Right lobe of liver (tissue), 6 donors: Measurements from ENCODE around the gene AMPD3. TPM values are rescaled to one million over a fixed set of nuclear protein-coding genes. Genes with fewer than 3 reads are reported as not detected.

Experiments used
- ATAC-seq, 4 donors: fragments of 200-7000 bp; cut with Tn5 transposase; one replicate each; pipeline ENCODE4 v1.9.1; 2020; ENCODE audit warnings: mild to moderate bottlenecking in 4 of 4, moderate library complexity in 4 of 4
- DNase-seq, 3 donors: peaks; one replicate each; pipeline ENCODE4 v3.0.0-alpha.2; 2020
- H3K27ac ChIP-seq, 3 donors: fragments of 200-600 bp; one replicate each; pipeline ENCODE4 v1.8.0; 2022
- H3K27me3 ChIP-seq, 2 donors: fragments of 200-600 bp; one replicate each; pipeline ENCODE4 v1.8.0; 2022
- H3K36me3 ChIP-seq, 4 donors: fragments of 200-600 bp; sonication (generic) in 1 of 4; one replicate each; pipeline versions ENCODE4 v1.5.1 to v1.8.0; 2017 to 2022; ENCODE audit warnings: control low read depth in 1 of 4
- H3K4me1 ChIP-seq, 4 donors: fragments of 200-600 bp; sonication (generic) in 1 of 4; one replicate each; pipeline versions ENCODE4 v1.5.1 to v1.8.0; 2017 to 2022; ENCODE audit warnings: control low read depth in 1 of 4
- H3K4me3 ChIP-seq, 3 donors: fragments of 200-600 bp; one replicate each; pipeline ENCODE4 v1.8.0; 2022
- H3K9me3 ChIP-seq, 4 donors: fragments of 200-600 bp; sonication (generic) in 1 of 4; one replicate each; pipeline versions ENCODE4 v1.5.1 to v1.8.0; 2017 to 2022; ENCODE audit warnings: control low read depth in 1 of 4
- POLR2A ChIP-seq: fragments of 450-650 bp; IDR thresholded peaks from one replicate; pipeline ENCODE4 v1.6.1; 2017; ENCODE audit warnings: antibody characterized with exemption, mild to moderate bottlenecking
- WGBS: methylation state at CpG from one replicate; pipeline ENCODE4 v1.1.6; 2018; ENCODE audit warnings: low coverage, low lambda C conversion rate; ENCODE audit not compliant: insufficient coverage; ENCODE audit errors: missing lambda C conversion rate; 5-methylcytosine and 5-hydroxymethylcytosine counted together
- intact Hi-C, 2 donors: fragments of 100-400 bp; cut with DNase I; formaldehyde crosslinking; loops; one replicate each; pipeline versions ENCODE4 v1.11.2 to v1.14.1; 2022
- total RNA-seq, 6 experiments: library from RNA; depleted of rRNA in 2 of 6; stranded (reverse); fragments of >200 nt in 2 of 6; fragmentation: NEBNext Ultra II Directional in 3 of 6; extraction: Animal tissue kit (Norgen Biotek cat#: 25700) in 3 of 6; gene quantifications; one replicate each; pipeline versions ENCODE4 v1.1.0 to v1.2.4, GENCODE V29; 2016 to 2023
- TF ChIP-seq, protein P1 (sequence below), 4 donors: fragments of 200-600 bp in 3 of 4; fragments of 450-650 bp in 1 of 4; IDR thresholded peaks; one replicate each; pipeline versions ENCODE4 v1.5.1 to v1.8.0; 2016 to 2022; ENCODE audit warnings: antibody characterized with exemption in 4 of 4, mild to moderate bottlenecking in 2 of 4
- donor health status: DM: no; HTN: yes; CAD: no.
- donor health status: DM: no; HTN: no; CAD: no.
- donor health status: DM: no; HTN: no; CAD: no.
- donor health status: DM: no; HTN: yes; CAD: no.
- donor health status: DM: no; HTN: yes; CAD: no.

AMPD3 gene
- total RNA-seq, 6 experiments from 2014 or later, result 0.98 to 5.0 (median 1.8) TPM

DNA sequence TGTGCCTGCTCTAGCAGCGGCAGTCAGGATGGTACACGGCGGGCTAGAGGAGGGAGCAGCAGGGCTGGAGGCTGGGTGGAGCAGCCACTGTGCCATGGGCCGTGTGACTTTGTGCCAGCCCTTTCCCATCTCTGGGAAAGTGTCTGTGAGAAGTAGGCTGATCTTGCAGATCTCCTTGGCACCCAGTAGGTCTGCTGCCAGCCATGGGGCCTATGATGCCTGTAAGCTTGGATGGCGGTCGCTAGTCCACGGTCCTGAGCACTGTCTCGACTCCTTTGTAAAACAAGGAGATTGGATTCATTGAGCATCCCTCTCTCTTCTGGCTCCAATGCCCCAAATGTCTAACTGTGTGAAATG is 22.6 kb downstream of the AMPD3 start:
- H3K36me3 ChIP-seq, result no peaks in the 10 kb centered on the region
- DNase-seq, result peak in 1 of 3 donors; percentile 28
- intact Hi-C loops, result no loop called here
- no peak overlapping the region for H3K4me3 ChIP-seq
- no peaks in the 10 kb centered on the region for H3K4me1 ChIP-seq
- 100% methylated on average over 1 of the region's 8 CpGs for WGBS
- TF ChIP-seq, protein P1, sequence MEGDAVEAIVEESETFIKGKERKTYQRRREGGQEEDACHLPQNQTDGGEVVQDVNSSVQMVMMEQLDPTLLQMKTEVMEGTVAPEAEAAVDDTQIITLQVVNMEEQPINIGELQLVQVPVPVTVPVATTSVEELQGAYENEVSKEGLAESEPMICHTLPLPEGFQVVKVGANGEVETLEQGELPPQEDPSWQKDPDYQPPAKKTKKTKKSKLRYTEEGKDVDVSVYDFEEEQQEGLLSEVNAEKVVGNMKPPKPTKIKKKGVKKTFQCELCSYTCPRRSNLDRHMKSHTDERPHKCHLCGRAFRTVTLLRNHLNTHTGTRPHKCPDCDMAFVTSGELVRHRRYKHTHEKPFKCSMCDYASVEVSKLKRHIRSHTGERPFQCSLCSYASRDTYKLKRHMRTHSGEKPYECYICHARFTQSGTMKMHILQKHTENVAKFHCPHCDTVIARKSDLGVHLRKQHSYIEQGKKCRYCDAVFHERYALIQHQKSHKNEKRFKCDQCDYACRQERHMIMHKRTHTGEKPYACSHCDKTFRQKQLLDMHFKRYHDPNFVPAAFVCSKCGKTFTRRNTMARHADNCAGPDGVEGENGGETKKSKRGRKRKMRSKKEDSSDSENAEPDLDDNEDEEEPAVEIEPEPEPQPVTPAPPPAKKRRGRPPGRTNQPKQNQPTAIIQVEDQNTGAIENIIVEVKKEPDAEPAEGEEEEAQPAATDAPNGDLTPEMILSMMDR (IDR thresholded peaks at IDR 0.05), result no peak
- TF ChIP-seq POLR2A, result no peak
- no peak overlapping the region for H3K27ac ChIP-seq
- no peaks in the 10 kb centered on the region for H3K27me3 ChIP-seq
- ATAC-seq, result no peak
- H3K9me3 ChIP-seq, result no peaks in the 10 kb centered on the region

DNA sequence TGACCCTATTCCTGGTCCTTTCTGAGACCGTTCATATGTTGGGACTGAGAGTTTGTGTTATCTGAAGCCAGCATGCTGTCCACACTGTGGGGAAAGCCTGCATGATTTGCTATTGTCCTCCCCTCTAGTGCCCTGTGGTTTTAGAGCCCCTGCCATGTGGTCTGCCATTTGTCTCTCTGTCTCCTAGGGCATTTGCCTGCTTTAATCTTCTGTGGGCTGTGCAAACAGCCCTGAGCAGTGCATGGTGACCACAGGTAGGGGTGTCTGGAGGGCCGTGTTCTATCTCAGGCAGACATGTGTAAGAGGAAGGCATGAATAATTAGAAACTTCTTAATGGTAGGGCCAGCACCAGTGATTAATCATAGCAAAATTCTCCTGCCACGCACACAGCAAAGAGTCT is 23.0 kb downstream of the AMPD3 start:
- 100% methylated on average over 2 of the region's 3 CpGs for WGBS
- Histone ChIP-seq H3K4me3 (no peak overlapping the region), H3K9me3 (no peaks in the 10 kb centered on the region), H3K4me1 (no peaks in the 10 kb centered on the region), H3K27me3 (no peaks in the 10 kb centered on the region), H3K36me3 (no peaks in the 10 kb centered on the region), H3K27ac (no peak overlapping the region)
- intact Hi-C loops, result no loop called here
- TF ChIP-seq, protein P1 (IDR thresholded peaks at IDR 0.05), result no peak
- TF ChIP-seq POLR2A, result no peak
- ATAC-seq (no peak), DNase-seq (no peak)

DNA sequence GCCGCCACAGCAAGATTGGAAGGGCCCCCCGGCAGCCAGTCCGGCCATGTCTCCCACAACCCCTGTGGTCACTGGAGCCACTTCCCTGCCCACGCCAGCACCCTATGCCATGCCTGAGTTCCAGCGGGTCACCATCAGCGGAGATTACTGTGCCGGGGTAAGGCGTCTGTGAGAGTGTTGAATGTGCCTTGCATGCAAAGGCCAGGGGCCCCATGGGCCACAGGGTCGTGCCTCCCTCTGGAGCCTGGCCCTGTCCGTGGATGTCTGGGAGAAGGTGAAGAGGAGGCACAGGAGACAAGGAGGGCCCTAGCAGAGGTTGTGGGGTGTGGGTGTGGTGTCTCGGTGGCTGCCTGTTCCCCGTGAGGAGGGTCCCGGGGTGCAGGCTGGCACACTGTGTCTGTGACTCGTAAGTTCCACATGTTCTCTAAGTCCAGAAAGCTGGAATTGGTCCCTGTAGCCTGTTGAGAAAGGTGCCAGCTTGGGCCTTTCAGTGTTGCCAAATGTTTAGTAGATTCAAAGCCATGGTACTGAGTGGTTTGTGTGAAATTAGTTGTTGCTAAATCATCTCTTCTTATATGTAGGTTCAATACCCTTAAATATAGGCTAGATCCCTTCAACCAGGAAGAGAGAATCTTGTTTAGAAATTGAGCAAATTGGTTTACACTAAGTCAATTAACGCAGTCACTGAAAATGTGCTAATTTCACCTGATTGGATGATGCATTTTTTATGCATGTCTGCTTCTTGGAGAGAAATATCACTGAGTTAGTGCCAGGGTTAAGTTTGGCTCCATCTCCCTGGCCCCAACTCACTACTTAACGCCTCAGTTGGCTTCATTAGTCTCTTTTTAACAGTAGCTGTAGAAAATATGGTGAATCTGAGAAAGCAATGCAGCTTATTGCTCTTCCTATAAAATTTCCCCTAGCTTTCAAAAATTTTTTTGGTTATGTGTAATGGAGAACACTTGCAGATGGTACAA is 23.8 kb downstream of the AMPD3 start:
- DNase-seq (peak in 1 of 3 donors; percentile 38), ATAC-seq (no peak)
- TF ChIP-seq, protein P1 (IDR thresholded peaks at IDR 0.05), result no peak
- TF ChIP-seq POLR2A, result no peak

DNA sequence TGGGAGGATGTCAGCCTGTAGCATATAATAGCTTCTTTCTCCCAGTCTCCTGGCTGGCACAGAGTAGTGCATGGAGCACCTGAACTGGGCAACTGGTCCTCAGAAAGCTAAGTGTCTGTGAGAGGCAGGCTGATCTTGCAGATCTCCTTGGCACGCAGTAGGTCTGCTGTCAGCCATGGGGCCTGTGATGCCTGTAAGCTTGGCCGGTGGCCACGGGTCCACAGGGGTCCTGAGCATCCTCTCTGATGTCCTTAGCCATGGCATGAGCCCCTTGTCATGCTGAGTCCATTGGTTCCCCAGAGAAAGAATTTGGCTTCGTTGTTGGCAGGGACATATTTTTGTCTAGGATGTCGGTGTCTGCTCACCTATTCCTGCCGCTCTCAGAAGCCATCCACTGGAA is 25.0 kb downstream of the AMPD3 start:
- Histone ChIP-seq H3K36me3 (no peaks in the 10 kb centered on the region), H3K27ac (no peak overlapping the region), H3K9me3 (no peaks in the 10 kb centered on the region), H3K4me3 (no peak overlapping the region), H3K4me1 (no peaks in the 10 kb centered on the region), H3K27me3 (no peaks in the 10 kb centered on the region)
- WGBS, result 100% methylated on average over 2 of the region's 6 CpGs
- ATAC-seq (no peak), DNase-seq (peak in 2 of 3 donors; percentile 3 to 39)
- TF ChIP-seq POLR2A, result no peak
- TF ChIP-seq, protein P1 (IDR thresholded peaks at IDR 0.05), result no peak
- intact Hi-C loops, result no loop called here

More for the DNA sequence above, 23.8 kb downstream of the AMPD3 start:
- Histone ChIP-seq H3K4me3 (no peak overlapping the region), H3K27ac (no peak overlapping the region), H3K4me1 (no peaks in the 10 kb centered on the region), H3K9me3 (no peaks in the 10 kb centered on the region), H3K36me3 (no peaks in the 10 kb centered on the region), H3K27me3 (no peaks in the 10 kb centered on the region)
- intact Hi-C loops, result no loop called here
- 94% methylated on average over 9 of the region's 16 CpGs for WGBS
